ENCODE results near the gene XRCC6. TPM values are rescaled to one million over a fixed set of nuclear protein-coding genes. Genes with fewer than 3 reads are reported as not detected.

Gene XRCC6
- total RNA-seq, 1 experiment from 2014 or later, result 474 TPM

DNA sequence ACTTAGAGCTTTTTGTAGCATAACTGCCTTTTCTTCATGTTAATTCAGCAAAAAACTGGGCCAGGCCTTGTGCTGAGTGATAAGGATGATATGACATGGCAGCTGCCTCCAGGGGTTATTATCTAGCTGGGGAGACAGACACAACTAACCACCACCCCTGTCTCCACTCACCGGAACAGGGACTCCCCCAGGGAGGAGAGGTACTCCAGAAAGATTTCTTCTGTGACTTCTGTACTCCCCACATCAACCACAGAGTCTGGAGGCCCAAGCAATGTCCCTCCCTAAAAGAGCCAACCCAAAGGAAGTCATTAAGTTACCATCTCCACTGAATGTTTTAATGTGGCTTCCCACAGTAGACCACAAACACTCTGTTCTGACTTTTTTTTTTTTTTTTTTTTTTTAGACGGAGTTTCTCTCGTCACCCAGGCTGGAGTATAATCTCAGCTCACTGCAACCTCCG lies 17.2 kb upstream of the XRCC6 start:
- TF ChIP-seq IRF2 (CRISPR knock-in tag; IDR thresholded peaks at IDR 0.05; ENCODE audit: borderline replicate concordance, low read depth) (no peak), ETV6 (CRISPR knock-in tag; IDR thresholded peaks at IDR 0.05) (no peak), AR (CRISPR knock-in tag; IDR thresholded peaks at IDR 0.05) (no peak), MXD4 (CRISPR knock-in tag; IDR thresholded peaks at IDR 0.05; ENCODE audit: borderline replicate concordance) (no peak), ZNF138 (CRISPR knock-in tag; conservative IDR thresholded peaks at IDR 0.05) (no peak), E2F4 (CRISPR knock-in tag; IDR thresholded peaks at IDR 0.05; ENCODE audit: borderline replicate concordance, low read depth) (no peak)
- DNase-seq (ENCODE audit: low spot score) (no peak), ATAC-seq (no peak)
- ChIA-PET CTCF (interaction anchor here (0.8 to 1.1 kb wide), 2 partner anchors 63 to 200 kb away, joined by 3 to 4 read pairs; no protein-coding TSS in a partner anchor), POLR2A (interaction anchor here (0.6 to 0.7 kb wide), 2 partner anchors 14 to 56 kb away, joined by 3 read pairs; no protein-coding TSS in a partner anchor)
- no peak overlapping the region for H3K4me3 Mint-ChIP-seq
- peaks cover 37% of the 10 kb centered on the region for H3K36me3 Mint-ChIP-seq
- no peaks in the 10 kb centered on the region for H3K9me3 Mint-ChIP-seq
- H3K27me3 Mint-ChIP-seq (ENCODE audit: low read depth), result no peaks in the 10 kb centered on the region
- H3K27ac Mint-ChIP-seq, result no peak overlapping the region
- H3K4me1 Mint-ChIP-seq, result no peaks in the 10 kb centered on the region

- H3K4me3 Mint-ChIP-seq, result no peak overlapping the region
- no peak for TF ChIP-seq TP53 (CRISPR knock-in tag; IDR thresholded peaks at IDR 0.05)
- TF ChIP-seq NR3C1 (CRISPR knock-in tag; conservative IDR thresholded peaks at IDR 0.05; ENCODE audit: low read depth), result no peak
- no peak for TF ChIP-seq ERG (CRISPR knock-in tag; IDR thresholded peaks at IDR 0.05)
- no peak for TF ChIP-seq KAT7 (CRISPR knock-in tag; IDR thresholded peaks at IDR 0.05; ENCODE audit: borderline replicate concordance)
- no peak for TF ChIP-seq NFE2L1 (CRISPR knock-in tag; IDR thresholded peaks at IDR 0.05)
- TF ChIP-seq CREB1 (CRISPR knock-in tag; IDR thresholded peaks at IDR 0.05), result no peak
- TF ChIP-seq, protein P1, sequence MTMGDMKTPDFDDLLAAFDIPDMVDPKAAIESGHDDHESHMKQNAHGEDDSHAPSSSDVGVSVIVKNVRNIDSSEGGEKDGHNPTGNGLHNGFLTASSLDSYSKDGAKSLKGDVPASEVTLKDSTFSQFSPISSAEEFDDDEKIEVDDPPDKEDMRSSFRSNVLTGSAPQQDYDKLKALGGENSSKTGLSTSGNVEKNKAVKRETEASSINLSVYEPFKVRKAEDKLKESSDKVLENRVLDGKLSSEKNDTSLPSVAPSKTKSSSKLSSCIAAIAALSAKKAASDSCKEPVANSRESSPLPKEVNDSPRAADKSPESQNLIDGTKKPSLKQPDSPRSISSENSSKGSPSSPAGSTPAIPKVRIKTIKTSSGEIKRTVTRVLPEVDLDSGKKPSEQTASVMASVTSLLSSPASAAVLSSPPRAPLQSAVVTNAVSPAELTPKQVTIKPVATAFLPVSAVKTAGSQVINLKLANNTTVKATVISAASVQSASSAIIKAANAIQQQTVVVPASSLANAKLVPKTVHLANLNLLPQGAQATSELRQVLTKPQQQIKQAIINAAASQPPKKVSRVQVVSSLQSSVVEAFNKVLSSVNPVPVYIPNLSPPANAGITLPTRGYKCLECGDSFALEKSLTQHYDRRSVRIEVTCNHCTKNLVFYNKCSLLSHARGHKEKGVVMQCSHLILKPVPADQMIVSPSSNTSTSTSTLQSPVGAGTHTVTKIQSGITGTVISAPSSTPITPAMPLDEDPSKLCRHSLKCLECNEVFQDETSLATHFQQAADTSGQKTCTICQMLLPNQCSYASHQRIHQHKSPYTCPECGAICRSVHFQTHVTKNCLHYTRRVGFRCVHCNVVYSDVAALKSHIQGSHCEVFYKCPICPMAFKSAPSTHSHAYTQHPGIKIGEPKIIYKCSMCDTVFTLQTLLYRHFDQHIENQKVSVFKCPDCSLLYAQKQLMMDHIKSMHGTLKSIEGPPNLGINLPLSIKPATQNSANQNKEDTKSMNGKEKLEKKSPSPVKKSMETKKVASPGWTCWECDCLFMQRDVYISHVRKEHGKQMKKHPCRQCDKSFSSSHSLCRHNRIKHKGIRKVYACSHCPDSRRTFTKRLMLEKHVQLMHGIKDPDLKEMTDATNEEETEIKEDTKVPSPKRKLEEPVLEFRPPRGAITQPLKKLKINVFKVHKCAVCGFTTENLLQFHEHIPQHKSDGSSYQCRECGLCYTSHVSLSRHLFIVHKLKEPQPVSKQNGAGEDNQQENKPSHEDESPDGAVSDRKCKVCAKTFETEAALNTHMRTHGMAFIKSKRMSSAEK (CRISPR knock-in tag; IDR thresholded peaks at IDR 0.05; ENCODE audit: borderline replicate concordance), result no peak
- TF ChIP-seq, protein P2, sequence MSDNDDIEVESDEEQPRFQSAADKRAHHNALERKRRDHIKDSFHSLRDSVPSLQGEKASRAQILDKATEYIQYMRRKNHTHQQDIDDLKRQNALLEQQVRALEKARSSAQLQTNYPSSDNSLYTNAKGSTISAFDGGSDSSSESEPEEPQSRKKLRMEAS (CRISPR knock-in tag; IDR thresholded peaks at IDR 0.05), result no peak
- TF ChIP-seq SOX15 (CRISPR knock-in tag; IDR thresholded peaks at IDR 0.05), result no peak
- no peak for TF ChIP-seq SMAD4 (CRISPR knock-in tag; IDR thresholded peaks at IDR 0.05)
- no peak for TF ChIP-seq E2F4 (CRISPR knock-in tag; IDR thresholded peaks at IDR 0.05; ENCODE audit: borderline replicate concordance, low read depth)
- TF ChIP-seq, protein P3, sequence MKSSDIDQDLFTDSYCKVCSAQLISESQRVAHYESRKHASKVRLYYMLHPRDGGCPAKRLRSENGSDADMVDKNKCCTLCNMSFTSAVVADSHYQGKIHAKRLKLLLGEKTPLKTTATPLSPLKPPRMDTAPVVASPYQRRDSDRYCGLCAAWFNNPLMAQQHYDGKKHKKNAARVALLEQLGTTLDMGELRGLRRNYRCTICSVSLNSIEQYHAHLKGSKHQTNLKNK (CRISPR knock-in tag; IDR thresholded peaks at IDR 0.05), result no peak
- no peak for TF ChIP-seq TEAD4 (CRISPR knock-in tag; IDR thresholded peaks at IDR 0.05)
- TF ChIP-seq ZNF121 (CRISPR knock-in tag; IDR thresholded peaks at IDR 0.05), result no peak
- TF ChIP-seq, protein P4, sequence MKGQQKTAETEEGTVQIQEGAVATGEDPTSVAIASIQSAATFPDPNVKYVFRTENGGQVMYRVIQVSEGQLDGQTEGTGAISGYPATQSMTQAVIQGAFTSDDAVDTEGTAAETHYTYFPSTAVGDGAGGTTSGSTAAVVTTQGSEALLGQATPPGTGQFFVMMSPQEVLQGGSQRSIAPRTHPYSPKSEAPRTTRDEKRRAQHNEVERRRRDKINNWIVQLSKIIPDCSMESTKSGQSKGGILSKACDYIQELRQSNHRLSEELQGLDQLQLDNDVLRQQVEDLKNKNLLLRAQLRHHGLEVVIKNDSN (CRISPR knock-in tag; IDR thresholded peaks at IDR 0.05), result no peak
- TF ChIP-seq, protein P5, sequence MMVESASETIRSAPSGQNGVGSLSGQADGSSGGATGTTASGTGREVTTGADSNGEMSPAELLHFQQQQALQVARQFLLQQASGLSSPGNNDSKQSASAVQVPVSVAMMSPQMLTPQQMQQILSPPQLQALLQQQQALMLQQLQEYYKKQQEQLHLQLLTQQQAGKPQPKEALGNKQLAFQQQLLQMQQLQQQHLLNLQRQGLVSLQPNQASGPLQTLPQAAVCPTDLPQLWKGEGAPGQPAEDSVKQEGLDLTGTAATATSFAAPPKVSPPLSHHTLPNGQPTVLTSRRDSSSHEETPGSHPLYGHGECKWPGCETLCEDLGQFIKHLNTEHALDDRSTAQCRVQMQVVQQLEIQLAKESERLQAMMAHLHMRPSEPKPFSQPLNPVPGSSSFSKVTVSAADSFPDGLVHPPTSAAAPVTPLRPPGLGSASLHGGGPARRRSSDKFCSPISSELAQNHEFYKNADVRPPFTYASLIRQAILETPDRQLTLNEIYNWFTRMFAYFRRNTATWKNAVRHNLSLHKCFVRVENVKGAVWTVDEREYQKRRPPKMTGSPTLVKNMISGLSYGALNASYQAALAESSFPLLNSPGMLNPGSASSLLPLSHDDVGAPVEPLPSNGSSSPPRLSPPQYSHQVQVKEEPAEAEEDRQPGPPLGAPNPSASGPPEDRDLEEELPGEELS (CRISPR knock-in tag; IDR thresholded peaks at IDR 0.05), result no peak
Observed at GRCh38 chr22:41608386-41608785, 12.7 kb upstream of the XRCC6 start.

More at GRCh38 chr22:41608386-41608785, 12.7 kb upstream of the XRCC6 start:
- CTCF ChIA-PET, result no interaction called here
- POLR2A ChIA-PET, result no interaction called here
- Mint-ChIP-seq H3K27me3 (ENCODE audit: low read depth) (no peaks in the 10 kb centered on the region), H3K9me3 (no peaks in the 10 kb centered on the region), H3K27ac (no peak overlapping the region), H3K36me3 (peaks cover 22% of the 10 kb centered on the region), H3K4me1 (no peaks in the 10 kb centered on the region)
- no peak for ATAC-seq
- no peak for DNase-seq (ENCODE audit: low spot score)
